ENCODE results near the gene SFT2D3. TPM values are rescaled to one million over a fixed set of nuclear protein-coding genes. Genes with fewer than 3 reads are reported as not detected.

The SFT2D3 gene
- total RNA-seq, 1 experiment from 2014 or later = 5.6 TPM

DNA sequence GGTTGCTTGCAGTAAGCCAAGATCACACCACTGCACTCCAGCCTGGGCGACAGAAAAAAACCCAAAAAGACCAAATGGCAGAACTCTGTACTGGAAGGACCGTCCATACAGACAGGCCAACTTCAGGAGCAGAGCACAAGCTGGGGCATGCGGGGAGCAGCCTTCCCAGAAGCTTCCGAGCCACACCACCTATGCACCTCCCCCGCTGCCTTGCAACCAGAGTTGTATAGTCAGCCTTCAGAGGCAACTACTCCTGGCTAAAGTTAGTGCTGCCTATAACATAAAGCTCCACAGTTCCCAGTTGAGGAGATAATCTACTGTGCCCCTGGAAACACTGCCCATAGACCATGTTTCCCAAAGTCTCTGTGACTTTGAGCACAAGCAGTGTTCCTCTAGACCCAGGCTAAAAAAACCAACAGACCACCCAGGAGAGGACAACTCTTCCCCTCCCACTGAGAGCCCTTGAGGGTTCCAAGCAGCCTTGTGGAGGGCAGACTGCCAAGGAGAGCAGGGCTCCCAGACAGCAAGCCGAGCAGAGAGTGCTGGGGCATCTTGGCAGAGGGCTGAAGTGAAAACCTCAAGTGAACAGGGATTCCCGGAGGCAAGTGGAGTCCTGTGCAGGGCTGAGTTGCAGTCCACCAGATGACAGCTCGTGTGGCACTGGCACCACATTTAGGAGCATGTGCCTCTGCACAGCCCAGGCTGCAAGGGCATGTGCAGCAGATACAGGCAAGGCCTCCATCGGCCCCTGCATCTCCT lies 6.8 kb downstream of the SFT2D3 start:
- intact Hi-C loops (cut with micrococcal nuclease; ENCODE audit: unreplicated experiment) = no loop called here
- no peak for DNase-seq (ENCODE audit: low read depth, low spot score)

DNA sequence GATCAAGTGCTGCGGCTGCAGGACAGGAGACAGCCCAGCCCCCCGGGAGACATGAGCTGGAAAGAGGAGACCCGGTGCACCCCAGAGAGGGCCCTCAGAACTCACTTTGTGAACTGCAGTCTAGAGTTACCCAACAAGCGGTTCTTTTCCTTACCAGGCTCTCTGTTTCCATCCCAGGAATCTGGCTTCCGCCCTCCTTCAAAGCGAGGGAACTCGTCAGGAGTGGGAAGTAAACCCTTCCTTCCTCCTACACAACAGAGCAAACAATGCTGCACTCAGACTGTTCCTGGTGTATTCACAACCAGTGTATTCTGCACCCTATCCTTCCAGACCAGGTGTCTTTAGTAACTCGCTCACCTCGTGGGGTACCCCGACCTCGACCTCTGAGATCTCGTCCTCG lies 8.0 kb downstream of the SFT2D3 start:
- DNase-seq (ENCODE audit: low read depth, low spot score) (no peak), ATAC-seq (no peak)
- Histone ChIP-seq H3K27me3 (ENCODE audit: control insufficient read depth, insufficient read depth, low read length) (no peaks in the 10 kb centered on the region), H3K4me3 (ENCODE audit: low read depth in 2 of 2, low read length in 2 of 2) (no peak overlapping the region), H3K4me1 (ENCODE audit: control insufficient read depth, insufficient read depth, low read length) (no peaks in the 10 kb centered on the region), H3K9me3 (ENCODE audit: control insufficient read depth, insufficient read depth, low read depth, low read length) (no peaks in the 10 kb centered on the region), H3K27ac (ENCODE audit: low read length) (no peak overlapping the region), H3K36me3 (ENCODE audit: control insufficient read depth, insufficient read depth, low read length) (no peaks in the 10 kb centered on the region; the same call in 1 of the 2 replicates)
- POLR2A ChIA-PET = no interaction called here
- in situ Hi-C loops (cut with HindIII; ENCODE audit: low pct_unique_long_range_greater_than_20kb, low sequenced_read_pairs) = no loop called here
- intact Hi-C loops (cut with micrococcal nuclease; ENCODE audit: unreplicated experiment) = no loop called here
- CTCF ChIA-PET = no interaction called here
- BruUV-seq (replicated peaks) = no TSS peak
- TF ChIP-seq, protein P1, sequence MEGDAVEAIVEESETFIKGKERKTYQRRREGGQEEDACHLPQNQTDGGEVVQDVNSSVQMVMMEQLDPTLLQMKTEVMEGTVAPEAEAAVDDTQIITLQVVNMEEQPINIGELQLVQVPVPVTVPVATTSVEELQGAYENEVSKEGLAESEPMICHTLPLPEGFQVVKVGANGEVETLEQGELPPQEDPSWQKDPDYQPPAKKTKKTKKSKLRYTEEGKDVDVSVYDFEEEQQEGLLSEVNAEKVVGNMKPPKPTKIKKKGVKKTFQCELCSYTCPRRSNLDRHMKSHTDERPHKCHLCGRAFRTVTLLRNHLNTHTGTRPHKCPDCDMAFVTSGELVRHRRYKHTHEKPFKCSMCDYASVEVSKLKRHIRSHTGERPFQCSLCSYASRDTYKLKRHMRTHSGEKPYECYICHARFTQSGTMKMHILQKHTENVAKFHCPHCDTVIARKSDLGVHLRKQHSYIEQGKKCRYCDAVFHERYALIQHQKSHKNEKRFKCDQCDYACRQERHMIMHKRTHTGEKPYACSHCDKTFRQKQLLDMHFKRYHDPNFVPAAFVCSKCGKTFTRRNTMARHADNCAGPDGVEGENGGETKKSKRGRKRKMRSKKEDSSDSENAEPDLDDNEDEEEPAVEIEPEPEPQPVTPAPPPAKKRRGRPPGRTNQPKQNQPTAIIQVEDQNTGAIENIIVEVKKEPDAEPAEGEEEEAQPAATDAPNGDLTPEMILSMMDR (IDR thresholded peaks at IDR 0.05) = no peak
- TF ChIP-seq, protein P2, sequence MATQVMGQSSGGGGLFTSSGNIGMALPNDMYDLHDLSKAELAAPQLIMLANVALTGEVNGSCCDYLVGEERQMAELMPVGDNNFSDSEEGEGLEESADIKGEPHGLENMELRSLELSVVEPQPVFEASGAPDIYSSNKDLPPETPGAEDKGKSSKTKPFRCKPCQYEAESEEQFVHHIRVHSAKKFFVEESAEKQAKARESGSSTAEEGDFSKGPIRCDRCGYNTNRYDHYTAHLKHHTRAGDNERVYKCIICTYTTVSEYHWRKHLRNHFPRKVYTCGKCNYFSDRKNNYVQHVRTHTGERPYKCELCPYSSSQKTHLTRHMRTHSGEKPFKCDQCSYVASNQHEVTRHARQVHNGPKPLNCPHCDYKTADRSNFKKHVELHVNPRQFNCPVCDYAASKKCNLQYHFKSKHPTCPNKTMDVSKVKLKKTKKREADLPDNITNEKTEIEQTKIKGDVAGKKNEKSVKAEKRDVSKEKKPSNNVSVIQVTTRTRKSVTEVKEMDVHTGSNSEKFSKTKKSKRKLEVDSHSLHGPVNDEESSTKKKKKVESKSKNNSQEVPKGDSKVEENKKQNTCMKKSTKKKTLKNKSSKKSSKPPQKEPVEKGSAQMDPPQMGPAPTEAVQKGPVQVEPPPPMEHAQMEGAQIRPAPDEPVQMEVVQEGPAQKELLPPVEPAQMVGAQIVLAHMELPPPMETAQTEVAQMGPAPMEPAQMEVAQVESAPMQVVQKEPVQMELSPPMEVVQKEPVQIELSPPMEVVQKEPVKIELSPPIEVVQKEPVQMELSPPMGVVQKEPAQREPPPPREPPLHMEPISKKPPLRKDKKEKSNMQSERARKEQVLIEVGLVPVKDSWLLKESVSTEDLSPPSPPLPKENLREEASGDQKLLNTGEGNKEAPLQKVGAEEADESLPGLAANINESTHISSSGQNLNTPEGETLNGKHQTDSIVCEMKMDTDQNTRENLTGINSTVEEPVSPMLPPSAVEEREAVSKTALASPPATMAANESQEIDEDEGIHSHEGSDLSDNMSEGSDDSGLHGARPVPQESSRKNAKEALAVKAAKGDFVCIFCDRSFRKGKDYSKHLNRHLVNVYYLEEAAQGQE (IDR thresholded peaks at IDR 0.05; ENCODE audit: insufficient read depth in 1 of 2, low read depth in 2 of 2, low read length in 1 of 2) = no peak
- no peak for TF ChIP-seq POLR2AphosphoS5 (IDR thresholded peaks at IDR 0.05; ENCODE audit: low read depth, low read length)
- no peak for TF ChIP-seq SIN3A (IDR thresholded peaks at IDR 0.05; ENCODE audit: borderline replicate concordance, insufficient read depth, low read depth, low read length)
- TF ChIP-seq TCF7L2 (IDR thresholded peaks at IDR 0.05; ENCODE audit: low read depth, low read length) = no peak

More for the DNA sequence above, 6.8 kb downstream of the SFT2D3 start:
- ChIA-PET CTCF (no interaction called here), POLR2A (no interaction called here)
- Histone ChIP-seq H3K27ac (ENCODE audit: low read length) (no peak overlapping the region), H3K4me1 (ENCODE audit: control insufficient read depth, insufficient read depth, low read length) (peaks cover 7% of the 10 kb centered on the region), H3K9me3 (ENCODE audit: control insufficient read depth, insufficient read depth, low read depth, low read length) (no peaks in the 10 kb centered on the region), H3K27me3 (ENCODE audit: control insufficient read depth, insufficient read depth, low read length) (no peaks in the 10 kb centered on the region), H3K4me3 (ENCODE audit: low read depth in 2 of 2, low read length in 2 of 2) (no peak overlapping the region), H3K36me3 (ENCODE audit: control insufficient read depth, insufficient read depth, low read length) (no peaks in the 10 kb centered on the region; the same call in 1 of the 2 replicates)
- in situ Hi-C loops (cut with HindIII; ENCODE audit: low pct_unique_long_range_greater_than_20kb, low sequenced_read_pairs) = no loop called here
- no TSS peak for BruUV-seq (replicated peaks)
- no peak for TF ChIP-seq TCF7L2 (IDR thresholded peaks at IDR 0.05; ENCODE audit: low read depth, low read length)
- TF ChIP-seq, protein P2 (IDR thresholded peaks at IDR 0.05; ENCODE audit: insufficient read depth in 1 of 2, low read depth in 2 of 2, low read length in 1 of 2) = no peak
- TF ChIP-seq SIN3A (IDR thresholded peaks at IDR 0.05; ENCODE audit: borderline replicate concordance, insufficient read depth, low read depth, low read length) = no peak
- no peak for TF ChIP-seq POLR2AphosphoS5 (IDR thresholded peaks at IDR 0.05; ENCODE audit: low read depth, low read length)
- TF ChIP-seq, protein P1 (IDR thresholded peaks at IDR 0.05) = no peak
- peak; percentile 23; the same call in 1 of the 2 replicates for ATAC-seq
